ENCODE results near the gene COL9A2.

- TF ChIP-seq CTCF (IDR thresholded peaks at IDR 0.05; ENCODE audit: poor library complexity, severe bottlenecking) (no peak), RAD21 (conservative IDR thresholded peaks at IDR 0.05) (no peak), REST (IDR thresholded peaks at IDR 0.05; ENCODE audit: borderline replicate concordance) (no peak), EP300 (conservative IDR thresholded peaks at IDR 0.05; ENCODE audit: poor library complexity, severe bottlenecking) (no peak), TAF1 (IDR thresholded peaks at IDR 0.05; ENCODE audit: low read depth) (no peak), MXI1 (conservative IDR thresholded peaks at IDR 0.05; ENCODE audit: poor library complexity, severe bottlenecking) (no peak), EZH2 (IDR thresholded peaks at IDR 0.05; ENCODE audit: borderline replicate concordance, insufficient read depth, low read length, poor library complexity, severe bottlenecking) (no peak), POLR2AphosphoS5 (IDR thresholded peaks at IDR 0.05) (no peak)
Observed at GRCh38 chr1:40302475-40302874, 14.6 kb downstream of the COL9A2 start.

All from neural cell (in vitro differentiated cells).